HG03432 (cell line): ENCODE measurements around the gene NUDT2.
"Not testable (repeated sequence)": the region's sequence is repeated elsewhere in the genome, so short reads cannot be mapped to it uniquely, and the experiment has no call there.

Experiments
- ATAC-seq: cut with Tn5 transposase; IDR thresholded peaks from one replicate; pipeline ENCODE4 v1.9.1; 2021; ENCODE audit warnings: mild to moderate bottlenecking, moderate library complexity; ENCODE audit not compliant: unreplicated experiment

Gene NUDT2

GRCh38 chr9:34328987-34329832, at the start of gene NUDT2, which contains the start of gene KIF24:
NUDT2 (plus strand) TSS chr9:34329569; CDS start chr9:34339040, 9,471 bp downstream.
KIF24 (minus strand) TSS chr9:34329268; CDS start chr9:34311346, 17,922 bp downstream.
- peak; percentile 92 for ATAC-seq

GRCh38 chr9:34282096-34282495, 47.3 kb upstream of the NUDT2 start:
- no peak for ATAC-seq

DNA sequence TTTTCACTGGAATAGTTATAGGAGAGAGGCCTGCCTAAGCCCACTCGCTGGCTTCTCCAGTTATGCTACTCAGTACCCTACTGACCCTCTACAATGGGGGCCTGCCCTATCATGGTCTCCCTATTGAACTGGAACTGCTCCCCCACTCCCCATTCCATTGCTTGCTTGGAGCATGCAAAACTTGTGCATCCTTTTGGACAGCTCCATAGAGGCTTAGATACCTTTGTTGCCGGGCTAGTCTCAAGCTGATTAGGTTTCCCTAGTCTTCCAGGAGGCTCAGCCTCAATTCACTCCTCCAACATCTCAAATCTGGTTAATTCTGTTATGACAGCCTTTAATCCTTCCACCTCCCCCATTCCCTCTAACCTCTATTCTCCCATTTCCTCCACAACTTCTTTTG, 40.2 kb upstream of the NUDT2 start:
- ATAC-seq, result no peak

DNA sequence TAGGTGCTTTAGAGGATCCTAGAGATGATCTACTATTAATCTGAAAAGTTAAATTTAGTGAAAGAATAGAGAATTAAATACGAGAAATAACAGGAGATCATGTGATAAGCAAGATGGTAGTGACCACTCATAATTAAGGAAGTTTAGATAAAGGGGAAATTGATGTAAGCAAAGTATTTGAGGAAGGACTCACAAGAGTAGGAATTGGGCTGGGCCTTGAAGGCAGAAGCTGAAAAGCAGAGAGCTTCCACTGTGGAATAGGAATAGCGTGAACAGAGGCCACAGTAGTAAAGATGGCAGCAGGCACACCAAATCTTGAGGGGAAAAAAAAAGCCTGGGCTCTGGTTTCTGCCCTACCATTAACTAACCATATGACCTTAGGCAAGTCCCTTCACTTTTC, 38.3 kb upstream of the NUDT2 start:
- no peak for ATAC-seq

DNA sequence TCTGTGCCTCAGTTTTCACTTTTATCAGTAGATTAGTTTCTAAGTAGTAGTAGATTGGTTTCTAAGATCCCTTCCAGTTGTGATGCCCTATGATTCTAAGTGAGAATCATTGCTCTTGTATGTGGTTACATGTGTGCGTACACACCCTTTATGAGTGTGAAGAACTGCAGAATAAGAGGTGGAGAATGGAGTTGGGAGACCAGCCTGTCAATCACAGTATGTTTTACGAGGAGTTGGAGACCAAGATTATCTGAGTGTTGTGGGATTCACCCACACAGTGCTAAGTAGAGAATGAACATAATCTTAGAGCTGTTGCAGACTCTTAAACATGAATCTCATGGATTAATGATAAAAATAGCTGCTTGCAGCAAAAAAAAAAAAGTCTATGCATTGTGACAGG, 37.9 kb upstream of the NUDT2 start:
- no peak for ATAC-seq

DNA sequence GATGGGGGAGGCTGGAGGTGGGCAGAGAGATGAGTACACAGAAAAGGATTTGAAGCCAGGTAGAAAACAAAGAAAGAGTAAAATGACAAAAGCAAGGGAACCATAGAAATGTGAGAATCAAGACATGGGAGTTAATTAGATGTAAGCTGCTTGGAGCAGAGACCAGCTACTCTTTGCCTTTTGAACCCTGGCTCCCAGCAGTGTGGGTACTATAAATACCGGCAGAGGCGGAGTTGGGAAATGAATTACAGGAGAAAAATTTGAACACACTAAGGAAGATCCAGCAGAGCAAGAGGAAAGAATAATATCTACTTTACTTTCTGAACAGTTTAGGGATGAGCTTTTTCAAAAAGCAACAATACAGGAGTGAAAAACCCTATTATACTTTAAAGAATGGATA, 36.8 kb upstream of the NUDT2 start:
- ATAC-seq, result no peak

GRCh38 chr9:34301064-34301463, 28.3 kb upstream of the NUDT2 start:
- not testable (repeated sequence) for ATAC-seq

- not testable (repeated sequence) for ATAC-seq
These were observed 21.1 kb upstream of the NUDT2 start for GRCh38 chr9:34308316-34308715.

DNA sequence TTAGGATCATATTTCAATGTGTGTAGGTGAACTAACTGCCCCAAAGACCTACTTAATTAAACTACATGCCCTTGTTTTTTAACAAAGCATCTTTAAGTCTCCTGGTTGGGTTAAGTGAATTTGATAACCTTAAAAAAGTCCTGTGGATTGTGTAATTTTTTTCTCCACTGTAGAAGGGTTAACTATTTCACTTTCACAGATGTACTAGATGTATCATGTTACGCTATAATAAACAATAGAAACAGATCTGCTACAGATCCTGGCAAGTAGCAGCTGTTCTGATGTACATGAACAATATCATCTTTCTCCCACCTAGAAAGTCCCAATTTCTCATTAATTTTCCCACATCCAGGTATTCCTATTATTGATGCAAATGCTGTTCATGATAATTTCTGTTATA, 19.2 kb upstream of the NUDT2 start:
- no peak for ATAC-seq

GRCh38 chr9:34311499-34312185, 17.7 kb upstream of the NUDT2 start:
- no peak for ATAC-seq

GRCh38 chr9:34317436-34317835, 11.9 kb upstream of the NUDT2 start:
- no peak for ATAC-seq

- ATAC-seq, result no peak
These were observed 11.1 kb upstream of the NUDT2 start for GRCh38 chr9:34318163-34318790.

DNA sequence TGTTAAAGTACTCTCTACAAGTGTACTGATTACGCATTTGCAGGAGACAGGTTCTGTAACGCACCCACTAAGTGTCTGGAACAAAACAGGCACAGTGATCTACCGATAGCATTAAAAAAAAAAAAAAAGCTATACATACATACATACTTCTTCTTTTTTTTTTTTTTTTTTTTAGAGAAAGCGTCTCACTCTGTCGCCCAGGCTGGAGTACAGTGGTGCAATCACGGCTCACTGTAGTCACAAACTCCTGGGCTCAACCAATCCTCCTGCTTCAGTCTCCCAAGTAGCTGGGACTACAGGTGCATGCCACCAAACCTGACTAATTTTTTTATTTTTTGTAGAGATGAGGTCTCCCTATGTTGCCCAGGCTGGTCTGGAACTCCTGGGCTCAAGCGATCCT, 7.9 kb upstream of the NUDT2 start:
- ATAC-seq, result no peak

- ATAC-seq, result no peak
These were observed 6.3 kb upstream of the NUDT2 start for GRCh38 chr9:34322899-34323591.

GRCh38 chr9:34326690-34327089, 2.7 kb upstream of the NUDT2 start:
- ATAC-seq, result no peak

GRCh38 chr9:34328500-34328986, 826 bp upstream of the NUDT2 start:
- ATAC-seq, result peak; percentile 2

- no peak for ATAC-seq
These were observed 1.8 kb downstream of the NUDT2 start for GRCh38 chr9:34331196-34331595.

DNA sequence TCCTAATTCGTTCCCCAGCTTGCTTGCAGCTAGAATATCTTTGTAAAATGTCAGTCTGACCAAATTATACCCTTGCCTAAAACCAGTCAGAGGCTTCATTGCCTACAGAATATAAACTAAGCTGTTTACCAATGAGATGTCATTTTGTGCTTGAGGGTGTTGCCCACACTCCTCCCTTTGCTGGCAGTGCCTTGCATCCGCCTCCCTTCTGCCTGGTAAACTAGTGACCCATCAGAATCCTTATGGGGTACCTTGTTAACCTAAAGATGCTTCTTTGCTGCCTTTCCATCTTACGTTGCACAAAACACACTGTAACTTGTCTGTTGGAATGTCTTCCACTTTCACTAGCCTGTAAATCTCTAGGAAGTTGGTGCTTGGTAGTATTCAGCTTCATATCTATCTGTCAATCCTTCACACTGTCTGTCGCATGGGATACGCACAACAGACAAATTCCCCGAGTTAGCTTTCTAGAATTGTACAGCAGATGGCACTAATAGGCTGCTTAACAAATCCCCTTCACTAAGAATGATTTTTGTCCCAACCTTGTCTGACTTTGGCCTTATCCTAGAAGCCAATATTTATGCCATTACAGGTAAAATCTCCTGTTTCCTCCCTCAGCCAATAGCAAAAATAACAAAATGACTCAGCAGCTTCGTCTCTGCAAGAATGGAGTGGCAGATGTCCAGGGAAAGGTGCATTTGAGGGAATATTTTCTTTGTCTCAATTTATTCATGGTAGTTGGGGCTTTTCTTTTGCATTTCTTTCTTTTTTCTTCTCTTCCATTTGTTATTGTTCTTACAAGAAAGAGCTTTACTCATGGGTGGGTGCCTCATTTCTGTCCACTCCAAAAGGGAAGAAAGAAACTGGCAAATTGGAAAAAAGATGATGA, 3.0 kb downstream of the NUDT2 start:
- no peak for ATAC-seq

DNA sequence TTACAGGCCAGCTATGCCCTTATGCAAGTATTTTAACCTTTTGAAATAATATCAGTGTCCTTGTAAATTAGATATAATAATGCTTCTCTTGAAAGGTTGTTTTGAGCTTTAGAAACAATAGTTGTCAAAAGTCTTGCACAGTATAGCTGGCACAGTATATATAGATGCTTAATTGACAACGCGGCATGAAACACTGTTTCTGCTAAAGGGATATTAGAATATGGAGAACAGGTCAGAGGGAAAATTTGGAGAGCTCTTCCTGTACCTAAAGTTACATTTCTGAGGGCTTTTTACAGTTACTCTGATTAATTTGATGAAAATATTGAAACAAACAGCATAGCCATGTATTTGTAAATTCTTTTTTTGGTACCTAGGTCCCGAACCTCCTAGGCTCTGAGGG, 4.5 kb downstream of the NUDT2 start:
- ATAC-seq, result no peak

GRCh38 chr9:34334337-34334824, 5.0 kb downstream of the NUDT2 start:
- ATAC-seq, result no peak
